H1 (cell line): ENCODE results near the gene PIGT. TPM values are rescaled to one million over a fixed set of nuclear protein-coding genes. Genes with fewer than 3 reads are reported as not detected.

ENCODE experiments used
- CTCF ChIA-PET: fragments of 300-600 bp; sonication (Branson Sonifier 250); formaldehyde crosslinking; loops from one replicate; lab custom pipeline; 2021; ENCODE audit not compliant: partially characterized antibody; lab: Charles Lee
- POLR2A ChIA-PET: fragments of 300-600 bp; sonication (Branson Sonifier 250); formaldehyde crosslinking; loops from one replicate; lab custom pipeline; 2021; ENCODE audit warnings: inconsistent platforms; ENCODE audit not compliant: partially characterized antibody; lab: Charles Lee
- DNase-seq, 2 experiments: peaks; one replicate each; pipeline versions ENCODE4 v3.0.0 to v3.0.0-alpha.2; 2010 to 2022; ENCODE audit warnings: low spot score in 2 of 2, low read depth in 1 of 2, mixed read lengths in 1 of 2
- FAIRE-seq: peaks from 2 replicates; lab custom pipeline; 2011; peaks lifted over from hg19 to GRCh38; lab: Jason Lieb, UNC
- H2AFZ ChIP-seq: 2 replicates; pipeline ENCODE4 v1.8.1; 2012; ENCODE audit warnings: low read length, inconsistent platforms
- H2AK5ac ChIP-seq: 2 replicates; pipeline ENCODE4 v1.6.1; 2013; ENCODE audit warnings: low read depth, low read length
- H2BK120ac ChIP-seq: replicated peaks from 2 replicates; pipeline ENCODE3; 2013; ENCODE audit warnings: low read depth, low read length, inconsistent platforms
- H2BK12ac ChIP-seq: 2 replicates; pipeline ENCODE4 v1.6.1; 2013; ENCODE audit warnings: low read depth, low read length
- H2BK15ac ChIP-seq: 2 replicates; pipeline ENCODE4 v1.6.1; 2013; ENCODE audit warnings: low read length
- H2BK20ac ChIP-seq: 2 replicates; pipeline ENCODE4 v1.6.1; 2013; ENCODE audit warnings: low read length
- H2BK5ac ChIP-seq: 2 replicates; pipeline ENCODE4 v1.6.1; 2013; ENCODE audit warnings: low read depth, low read length
- H3K14ac ChIP-seq: 2 replicates; pipeline ENCODE4 v1.6.1; 2013; ENCODE audit warnings: inconsistent platforms; ENCODE audit not compliant: insufficient read length
- H3K18ac ChIP-seq: 2 replicates; pipeline ENCODE4 v1.6.1; 2013; ENCODE audit warnings: low read length; ENCODE audit errors: extremely low read depth
- H3K23ac ChIP-seq: 2 replicates; pipeline ENCODE4 v1.6.1; 2013; ENCODE audit warnings: inconsistent platforms; ENCODE audit not compliant: insufficient read length
- H3K23me2 ChIP-seq: 2 replicates; pipeline ENCODE4 v1.6.1; 2013; ENCODE audit warnings: low read depth, low read length
- H3K27ac ChIP-seq: 2 replicates; pipeline ENCODE4 v1.6.1; 2011; ENCODE audit warnings: low read depth, low read length, inconsistent platforms
- H3K27me3 ChIP-seq, 4 experiments: replicated peaks in 1 of 4; 1 replicate in 1 of 4; 2 replicates in 3 of 4; pipeline versions ENCODE4 v1.6.1 to v1.8.1; 2011 to 2013; ENCODE audit warnings: low read length in 3 of 4, mild to moderate bottlenecking in 3 of 4, inconsistent platforms in 2 of 4, mixed read lengths in 2 of 4, moderate library complexity in 1 of 4; ENCODE audit not compliant: control insufficient read depth in 3 of 4, insufficient read depth in 3 of 4; ENCODE audit errors: extremely low read depth in 1 of 4
- H3K36me3 ChIP-seq, 4 experiments: 2 replicates each; pipeline versions ENCODE4 v1.6.1 to v1.8.1; 2011 to 2013; ENCODE audit warnings: mild to moderate bottlenecking in 4 of 4, low read length in 3 of 4, moderate library complexity in 2 of 4, control low read depth in 1 of 4, inconsistent platforms in 1 of 4; ENCODE audit not compliant: insufficient read depth in 4 of 4, control insufficient read depth in 2 of 4
- H3K4ac ChIP-seq: replicated peaks from 2 replicates; pipeline ENCODE3; 2013; ENCODE audit warnings: low read length, low read depth, mixed read lengths, inconsistent platforms; ENCODE audit not compliant: insufficient read length
- H3K4me1 ChIP-seq, 4 experiments: replicated peaks in 1 of 4; 1 replicate in 1 of 4; 2 replicates in 3 of 4; pipeline versions ENCODE4 v1.6.1 to v1.8.1; 2011 to 2013; ENCODE audit warnings: low read length in 3 of 4, inconsistent platforms in 2 of 4, mixed read lengths in 1 of 4; ENCODE audit not compliant: insufficient read depth in 4 of 4, control insufficient read depth in 3 of 4
- H3K4me2 ChIP-seq, 2 experiments: 2 replicates each; pipeline versions ENCODE4 v1.6.1 to v1.8.1; 2011 to 2013; ENCODE audit warnings: low read depth in 2 of 2, low read length in 2 of 2, control low read depth in 1 of 2, inconsistent platforms in 1 of 2, mild to moderate bottlenecking in 1 of 2; ENCODE audit not compliant: insufficient read depth in 1 of 2
- H3K4me3 ChIP-seq, 4 experiments: fragments of 200-600, 300-600 bp in 1 of 4; sonication (generic), shearing (Covaris generic), sonication (Bioruptor Twin) in 1 of 4; 2 replicates each; pipeline versions ENCODE4 v1.5.1 to v1.8.1; 2011 to 2016; ENCODE audit warnings: low read length in 4 of 4, low read depth in 3 of 4, control low read depth in 2 of 4, inconsistent platforms in 2 of 4, mild to moderate bottlenecking in 2 of 4, mixed read lengths in 1 of 4, moderate library complexity in 1 of 4; ENCODE audit not compliant: insufficient read depth in 2 of 4; ENCODE audit errors: extremely low read depth in 1 of 4
- H3K56ac ChIP-seq: replicated peaks from 2 replicates; pipeline ENCODE3; 2013; ENCODE audit warnings: low read depth, mild to moderate bottlenecking, mixed read lengths, low read length, inconsistent platforms; ENCODE audit not compliant: insufficient read length
- H3K79me1 ChIP-seq: 2 replicates; pipeline ENCODE4 v1.6.1; 2013; ENCODE audit warnings: low read depth, low read length, control low read depth
- H3K79me2 ChIP-seq, 2 experiments: 2 replicates each; pipeline versions ENCODE4 v1.6.1 to v1.8.1; 2012 to 2013; ENCODE audit warnings: low read length in 2 of 2, mild to moderate bottlenecking in 2 of 2, inconsistent platforms in 1 of 2; ENCODE audit not compliant: insufficient read depth in 2 of 2, control insufficient read depth in 1 of 2
- H3K9ac ChIP-seq, 4 experiments: replicated peaks in 1 of 4; 1 replicate in 1 of 4; 2 replicates in 3 of 4; pipeline versions ENCODE4 v1.6.1 to v1.8.1; 2011 to 2013; ENCODE audit warnings: low read depth in 3 of 4, low read length in 3 of 4, control low read depth in 2 of 4, mild to moderate bottlenecking in 2 of 4, moderate library complexity in 2 of 4, inconsistent platforms in 1 of 4; ENCODE audit errors: extremely low read depth in 1 of 4
- H3K9me3 ChIP-seq, 2 experiments: 2 replicates each; pipeline versions ENCODE4 v1.6.1 to v1.8.1; 2012 to 2013; ENCODE audit warnings: mild to moderate bottlenecking in 2 of 2, moderate library complexity in 2 of 2, control low read depth in 1 of 2, inconsistent platforms in 1 of 2, low read depth in 1 of 2, low read length in 1 of 2, mixed read lengths in 1 of 2; ENCODE audit not compliant: insufficient read depth in 2 of 2
- H4K20me1 ChIP-seq, 2 experiments: replicated peaks in 1 of 2; 2 replicates each; pipeline versions ENCODE3 to v1.8.1; 2011 to 2013; ENCODE audit warnings: inconsistent platforms in 2 of 2, low read length in 2 of 2, mild to moderate bottlenecking in 1 of 2; ENCODE audit not compliant: insufficient read depth in 2 of 2, control insufficient read depth in 1 of 2
- H4K5ac ChIP-seq: 2 replicates; pipeline ENCODE4 v1.6.1; 2013; ENCODE audit warnings: low read length, low read depth, mixed read lengths, inconsistent platforms; ENCODE audit not compliant: insufficient read length
- H4K8ac ChIP-seq: 2 replicates; pipeline ENCODE4 v1.8.0; 2013; ENCODE audit warnings: mild to moderate bottlenecking, moderate library complexity, low read length, inconsistent platforms; ENCODE audit not compliant: insufficient read depth; ENCODE audit errors: extremely low read depth
- H4K91ac ChIP-seq: replicated peaks from 2 replicates; pipeline ENCODE3; 2013; ENCODE audit warnings: low read length, mixed read lengths, inconsistent platforms; ENCODE audit not compliant: insufficient read length
- EGR1 ChIP-seq: IDR thresholded peaks from 2 replicates; pipeline ENCODE4 v1.6.1; 2011; ENCODE audit warnings: low read depth, low read length, borderline replicate concordance
- PHF8 ChIP-seq: fragments of 200-600 bp; sonication (generic); conservative IDR thresholded peaks from 2 replicates; pipeline ENCODE4 v1.7.1; 2012; ENCODE audit warnings: low read depth, mild to moderate bottlenecking, inconsistent platforms, low read length, moderate library complexity
- WGBS, 2 experiments: shearing (Covaris generic) in 1 of 2; methylation state at CpG; one replicate each; pipeline versions ENCODE4 v1.1.6 to v1.1.7; 2013 to 2015; ENCODE audit warnings: low lambda C conversion rate in 2 of 2, mixed read lengths in 2 of 2, inconsistent platforms in 1 of 2, low coverage in 1 of 2, missing lambda C conversion rate in 1 of 2; ENCODE audit not compliant: insufficient replicate concordance in 2 of 2, insufficient coverage in 1 of 2, insufficient read length in 1 of 2; ENCODE audit errors: extremely low coverage in 1 of 2, missing lambda C conversion rate in 1 of 2; 5-methylcytosine and 5-hydroxymethylcytosine counted together
- polyA plus RNA-seq, 7 experiments: library from polyadenylated mRNA; depleted of rRNA in 3 of 7; stranded (reverse) in 5 of 7; unstranded in 2 of 7; fragments of >200 nt in 5 of 7; fragments of 200-250 nt in 2 of 7; gene quantifications; 1 replicate in 5 of 7; 2 replicates in 1 of 7; 4 replicates in 1 of 7; pipeline versions ENCODE4 v1.2.1 to v1.2.3, GENCODE V29; 2011 to 2013; ENCODE audit warnings: missing spikeins in 2 of 7, mixed read lengths in 2 of 7
- total RNA-seq: library from RNA; stranded (reverse); fragmentation: NEBNext Ultra II Directional; extraction: Animal tissue kit (Norgen Biotek cat#: 25700); gene quantifications from 2 replicates; pipeline ENCODE4 v1.2.1, GENCODE V29; 2021

The PIGT gene
- total and polyA plus RNA-seq, 2 of the 8 experiments (the other 6 are each of a cell fraction or from before 2014, with no cell fraction given) = 66.0 to 89.7 TPM

GRCh38 chr20:45423700-45424099, 7.8 kb downstream of the PIGT start:
- no peak overlapping the region for H4K91ac ChIP-seq
- no peak overlapping the region for H2AK5ac ChIP-seq
- ChIA-PET POLR2A (no interaction called here), CTCF (no interaction called here)
- FAIRE-seq (no peak), DNase-seq (no peak)
- no peak overlapping the region for H4K8ac ChIP-seq
- H3K9me3 ChIP-seq = no peaks in the 10 kb centered on the region
- H2AFZ ChIP-seq = no peak overlapping the region
- no peak overlapping the region for H3K4me3 ChIP-seq
- no peak overlapping the region for H2BK5ac ChIP-seq
- H3K27ac ChIP-seq = no peak overlapping the region
- H2BK120ac ChIP-seq = no peak overlapping the region
- no peak overlapping the region for H3K23ac ChIP-seq
- no peak overlapping the region for H3K4ac ChIP-seq
- H2BK20ac ChIP-seq = no peak overlapping the region
- H3K18ac ChIP-seq = no peak overlapping the region
- H3K14ac ChIP-seq = no peak overlapping the region
- no peaks in the 10 kb centered on the region for H3K79me1 ChIP-seq
- no peaks in the 10 kb centered on the region for H3K79me2 ChIP-seq
- H3K36me3 ChIP-seq = peaks cover 16 to 48% (median 31%) of the 10 kb centered on the region in 4 experiments
- no peak overlapping the region for H2BK15ac ChIP-seq
- H3K23me2 ChIP-seq = no peaks in the 10 kb centered on the region; the same call in 1 of the 2 replicates
- no peak overlapping the region for H3K56ac ChIP-seq
- peaks cover 2 to 3% of the 10 kb centered on the region in 2 experiments for H4K20me1 ChIP-seq
- no peak overlapping the region for H2BK12ac ChIP-seq
- H3K4me2 ChIP-seq = no peak overlapping the region
- no peak overlapping the region for H3K9ac ChIP-seq
- no peak overlapping the region for H4K5ac ChIP-seq
- TF ChIP-seq PHF8 = no peak
- no peak for TF ChIP-seq EGR1
- H3K4me1 ChIP-seq = no peaks in the 10 kb centered on the region
- H3K27me3 ChIP-seq = no peaks in the 10 kb centered on the region
- WGBS, 2 experiments = 89% methylated on average over 2 of the region's 2 CpGs; no CpG with 5 or more reads in 1 of the 2 experiments
